H1 (cell line): ENCODE measurements around the gene RBP4.

ENCODE experiments used
- CHD1 ChIP-seq: IDR thresholded peaks from 2 replicates; pipeline ENCODE4 v1.6.1; 2012; ENCODE audit warnings: low read depth, low read length, improper control_type of control experiment
- CTBP2 ChIP-seq: IDR thresholded peaks from 2 replicates; pipeline ENCODE4 v1.7.0; 2011; ENCODE audit warnings: borderline replicate concordance, mild to moderate bottlenecking, moderate library complexity, mixed read lengths, low read length; ENCODE audit not compliant: insufficient read depth, insufficient read length
- EGR1 ChIP-seq: IDR thresholded peaks from 2 replicates; pipeline ENCODE4 v1.6.1; 2011; ENCODE audit warnings: low read depth, low read length, borderline replicate concordance
- GTF2F1 ChIP-seq: IDR thresholded peaks from 2 replicates; pipeline ENCODE4 v1.6.1; 2012; ENCODE audit warnings: low read depth, low read length, improper control_type of control experiment, borderline replicate concordance
- NRF1 ChIP-seq: IDR thresholded peaks from 2 replicates; pipeline ENCODE4 v1.6.1; 2011; ENCODE audit warnings: mild to moderate bottlenecking, low read depth, low read length, improper control_type of control experiment
- POLR2A ChIP-seq, 2 experiments: IDR thresholded peaks; 1 replicate in 1 of 2; 2 replicates in 1 of 2; pipeline ENCODE4 v1.6.1; 2011; ENCODE audit warnings: low read depth in 2 of 2, low read length in 2 of 2, mild to moderate bottlenecking in 2 of 2; ENCODE audit errors: control extremely low read depth in 1 of 2
- RAD21 ChIP-seq, 2 experiments: IDR thresholded peaks in 1 of 2; conservative IDR thresholded peaks in 1 of 2; 2 replicates each; pipeline ENCODE4 v1.6.1; 2011; ENCODE audit warnings: low read depth in 2 of 2, low read length in 2 of 2, improper control_type of control experiment in 1 of 2, inconsistent platforms in 1 of 2, mild to moderate bottlenecking in 1 of 2, moderate library complexity in 1 of 2
- RNF2 ChIP-seq: fragments of 200-900, 300-1000 bp; sonication (generic); IDR thresholded peaks from 2 replicates; pipeline ENCODE4 v1.7.1; 2016; ENCODE audit warnings: borderline replicate concordance, low read depth, mild to moderate bottlenecking, antibody characterized with exemption, low read length; ENCODE audit not compliant: poor library complexity, severe bottlenecking; ENCODE audit errors: missing control alignments
- SP1 ChIP-seq: IDR thresholded peaks from 2 replicates; pipeline ENCODE4 v1.6.1; 2011; ENCODE audit warnings: low read depth, low read length
- TF ChIP-seq, protein P1 (sequence below), 3 experiments: IDR thresholded peaks; 1 replicate in 2 of 3; 2 replicates in 1 of 3; pipeline versions ENCODE4 v1.5.1 to v1.6.1; 2011; ENCODE audit warnings: low read length in 3 of 3, mild to moderate bottlenecking in 3 of 3, inconsistent platforms in 2 of 3, low read depth in 1 of 3, moderate library complexity in 1 of 3; ENCODE audit not compliant: insufficient read depth in 1 of 3; ENCODE audit errors: control extremely low read depth in 1 of 3
- TF ChIP-seq, protein P2 (sequence below): IDR thresholded peaks from 2 replicates; pipeline ENCODE4 v1.6.1; 2012; ENCODE audit warnings: inconsistent platforms

DNA sequence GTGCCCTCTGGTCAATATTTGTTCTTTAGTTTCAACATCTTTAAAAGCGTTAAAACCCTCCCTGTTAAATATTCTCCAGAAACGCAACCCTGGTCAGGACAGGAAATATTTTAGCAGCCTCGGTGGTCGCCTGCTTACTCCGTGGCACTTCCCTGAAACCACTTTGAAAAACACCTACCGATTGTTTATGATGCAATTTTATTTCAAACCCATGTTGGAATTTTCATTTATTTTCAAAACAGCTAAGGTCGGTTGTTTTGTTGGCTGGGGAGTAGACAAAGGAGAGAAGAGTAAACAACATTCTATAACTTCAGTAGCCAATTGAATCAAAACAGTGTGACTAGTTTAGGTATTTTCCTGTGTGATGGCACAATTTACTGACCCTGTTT lies 733 bp upstream of the RBP4 start:
- TF ChIP-seq EGR1 (no peak), RAD21 (IDR thresholded peaks at IDR 0.05 in 1 of 2, conservative IDR thresholded peaks at IDR 0.05 in 1 of 2; ENCODE audit: low read depth in 2 of 2, low read length in 2 of 2) (no peak), POLR2A (IDR thresholded peaks at IDR 0.05; ENCODE audit: control extremely low read depth in 1 of 2, low read depth in 2 of 2, low read length in 2 of 2) (no peak), SP1 (no peak), GTF2F1 (no peak), CHD1 (no peak), NRF1 (no peak), CTBP2 (no peak), RNF2 (no peak)
- TF ChIP-seq, protein P1, sequence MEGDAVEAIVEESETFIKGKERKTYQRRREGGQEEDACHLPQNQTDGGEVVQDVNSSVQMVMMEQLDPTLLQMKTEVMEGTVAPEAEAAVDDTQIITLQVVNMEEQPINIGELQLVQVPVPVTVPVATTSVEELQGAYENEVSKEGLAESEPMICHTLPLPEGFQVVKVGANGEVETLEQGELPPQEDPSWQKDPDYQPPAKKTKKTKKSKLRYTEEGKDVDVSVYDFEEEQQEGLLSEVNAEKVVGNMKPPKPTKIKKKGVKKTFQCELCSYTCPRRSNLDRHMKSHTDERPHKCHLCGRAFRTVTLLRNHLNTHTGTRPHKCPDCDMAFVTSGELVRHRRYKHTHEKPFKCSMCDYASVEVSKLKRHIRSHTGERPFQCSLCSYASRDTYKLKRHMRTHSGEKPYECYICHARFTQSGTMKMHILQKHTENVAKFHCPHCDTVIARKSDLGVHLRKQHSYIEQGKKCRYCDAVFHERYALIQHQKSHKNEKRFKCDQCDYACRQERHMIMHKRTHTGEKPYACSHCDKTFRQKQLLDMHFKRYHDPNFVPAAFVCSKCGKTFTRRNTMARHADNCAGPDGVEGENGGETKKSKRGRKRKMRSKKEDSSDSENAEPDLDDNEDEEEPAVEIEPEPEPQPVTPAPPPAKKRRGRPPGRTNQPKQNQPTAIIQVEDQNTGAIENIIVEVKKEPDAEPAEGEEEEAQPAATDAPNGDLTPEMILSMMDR (IDR thresholded peaks at IDR 0.05; ENCODE audit: control extremely low read depth in 1 of 3, insufficient read depth in 1 of 3, low read depth in 1 of 3, low read length in 3 of 3), result no peak
- TF ChIP-seq, protein P2, sequence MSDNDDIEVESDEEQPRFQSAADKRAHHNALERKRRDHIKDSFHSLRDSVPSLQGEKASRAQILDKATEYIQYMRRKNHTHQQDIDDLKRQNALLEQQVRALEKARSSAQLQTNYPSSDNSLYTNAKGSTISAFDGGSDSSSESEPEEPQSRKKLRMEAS, result no peak
